B cell (primary cell): Measurements from ENCODE around the gene PLXNA1. TPM values are rescaled to one million over a fixed set of nuclear protein-coding genes. Genes with fewer than 3 reads are reported as not detected.

ENCODE experiments used
- ATAC-seq: fragments of 200-7000 bp; cut with Tn5 transposase; one replicate; pipeline ENCODE4 v1.10.0; 2021; ENCODE audit warnings: low read depth, mild to moderate bottlenecking, moderate number of reproducible peaks, moderate library complexity
- CTCF ChIA-PET: fragments of 350-600 bp; sonication (Branson Sonifier 250); formaldehyde crosslinking; loops from one replicate; lab custom pipeline; 2021; ENCODE audit warnings: antibody characterized with exemption, inconsistent platforms; lab: Charles Lee
- POLR2A ChIA-PET: fragments of 350-600 bp; sonication (Branson Sonifier 250); formaldehyde crosslinking; loops from one replicate; lab custom pipeline; 2021; ENCODE audit warnings: antibody characterized with exemption; lab: Charles Lee
- DNase-seq: peaks from one replicate; pipeline ENCODE4 v3.0.0; 2013
- H2AFZ ChIP-seq: 2 replicates; pipeline ENCODE4 v1.6.1; 2012; ENCODE audit warnings: mild to moderate bottlenecking, low read depth, low read length; ENCODE audit not compliant: insufficient read depth, poor library complexity, severe bottlenecking
- H3K27ac ChIP-seq, 2 donors: 1 replicate in 1 of 2; 2 replicates in 1 of 2; pipeline ENCODE4 v1.5.1; 2012 to 2013; ENCODE audit warnings: low read length in 2 of 2, mild to moderate bottlenecking in 2 of 2, moderate library complexity in 1 of 2
- H3K27me3 ChIP-seq, 4 experiments: fragments of 200-600 bp in 1 of 4; sonication (generic) in 1 of 4; replicated peaks in 1 of 4; 1 replicate in 2 of 4; 2 replicates in 2 of 4; pipeline versions ENCODE4 v1.6.1 to v1.7.0; 2013 to 2016; ENCODE audit warnings: low read length in 3 of 4, mild to moderate bottlenecking in 2 of 4, mixed read lengths in 1 of 4, moderate library complexity in 1 of 4; ENCODE audit not compliant: insufficient read depth in 4 of 4, control insufficient read depth in 3 of 4; ENCODE audit errors: control extremely low read depth in 1 of 4
- H3K36me3 ChIP-seq, 2 experiments: replicated peaks in 1 of 2; 1 replicate in 1 of 2; 2 replicates in 1 of 2; pipeline versions ENCODE4 v1.6.1 to v1.7.1; 2013; ENCODE audit warnings: low read length in 1 of 2; ENCODE audit not compliant: insufficient read depth in 2 of 2, control insufficient read depth in 1 of 2; ENCODE audit errors: control extremely low read depth in 1 of 2, extremely low read depth in 1 of 2
- H3K4me1 ChIP-seq, 2 donors: fragments of 200-600 bp in 1 of 2; sonication (generic) in 1 of 2; 1 replicate in 1 of 2; 2 replicates in 1 of 2; pipeline versions ENCODE4 v1.5.1 to v1.6.1; 2013 to 2017; ENCODE audit warnings: low read length in 2 of 2; ENCODE audit not compliant: control insufficient read depth in 2 of 2, insufficient read depth in 2 of 2
- H3K4me2 ChIP-seq: replicated peaks from 2 replicates; pipeline ENCODE3; 2012; ENCODE audit warnings: mild to moderate bottlenecking, low read depth, low read length; ENCODE audit not compliant: poor library complexity, severe bottlenecking
- H3K4me3 ChIP-seq, 5 experiments: fragments of 200-600 bp in 1 of 5; sonication (generic) in 1 of 5; 1 replicate in 3 of 5; 2 replicates in 2 of 5; pipeline versions ENCODE4 v1.5.1 to v1.7.0; 2011 to 2016; ENCODE audit warnings: low read length in 4 of 5, mild to moderate bottlenecking in 4 of 5, low read depth in 2 of 5, control low read depth in 1 of 5, moderate library complexity in 1 of 5; ENCODE audit not compliant: insufficient read depth in 1 of 5; ENCODE audit errors: control extremely low read depth in 1 of 5, extremely low read depth in 1 of 5
- H3K79me2 ChIP-seq: fragments of 200-600 bp; sonication (generic); one replicate; pipeline ENCODE4 v1.6.0; 2016; ENCODE audit warnings: low read length; ENCODE audit not compliant: control insufficient read depth, insufficient read depth
- H3K9ac ChIP-seq: fragments of 200-600 bp; sonication (generic); 2 replicates; pipeline ENCODE4 v1.6.1; 2017; ENCODE audit warnings: mild to moderate bottlenecking, low read length, moderate library complexity
- H3K9me3 ChIP-seq, 3 donors: one replicate each; pipeline versions ENCODE4 v1.6.1 to v1.7.1; 2013; ENCODE audit warnings: low read length in 2 of 3; ENCODE audit not compliant: control insufficient read depth in 2 of 3, insufficient read depth in 1 of 3; ENCODE audit errors: control extremely low read depth in 1 of 3
- H4K20me1 ChIP-seq: 2 replicates; pipeline ENCODE4 v1.6.0; 2012; ENCODE audit warnings: mild to moderate bottlenecking, low read length; ENCODE audit not compliant: insufficient read depth, control insufficient read depth, poor library complexity, severe bottlenecking
- H3K27ac Mint-ChIP-seq: one replicate; pipeline ENCODE4 v1.8.0; 2021; ENCODE audit warnings: mixed read lengths
- H3K27me3 Mint-ChIP-seq: one replicate; pipeline ENCODE4 v1.8.0; 2021; ENCODE audit warnings: mixed read lengths
- H3K4me1 Mint-ChIP-seq: one replicate; pipeline ENCODE4 v1.8.0; 2021; ENCODE audit warnings: mixed read lengths
- H3K4me3 Mint-ChIP-seq: one replicate; pipeline ENCODE4 v1.8.0; 2021; ENCODE audit warnings: mixed read lengths
- H3K9me3 Mint-ChIP-seq: one replicate; pipeline ENCODE4 v1.8.0; 2022; ENCODE audit warnings: mixed read lengths; ENCODE audit not compliant: insufficient read depth
- EZH2 ChIP-seq: IDR thresholded peaks from 2 replicates; pipeline ENCODE4 v1.6.1; 2012; ENCODE audit warnings: borderline replicate concordance, low read depth, mild to moderate bottlenecking, moderate library complexity, low read length; ENCODE audit not compliant: insufficient read depth, poor library complexity, severe bottlenecking
- WGBS: methylation state at CpG from one replicate; pipeline ENCODE4 v1.1.5; 2013; ENCODE audit warnings: missing lambda C conversion rate; ENCODE audit not compliant: insufficient coverage; 5-methylcytosine and 5-hydroxymethylcytosine counted together
- intact Hi-C: fragments of 100-400 bp; cut with micrococcal nuclease; formaldehyde crosslinking; loops from one replicate; pipeline ENCODE4 v1.10.0; 2022
- polyA plus RNA-seq: library from polyadenylated mRNA; depleted of rRNA; stranded (reverse); fragments of >200 nt; gene quantifications from 2 replicates; pipeline ENCODE4 v1.2.3, GENCODE V29; 2012
- total RNA-seq, 2 donors: library from RNA; stranded (reverse); fragments of 120-200 nt in 1 of 2; gene quantifications; 1 replicate in 1 of 2; 2 replicates in 1 of 2; pipeline versions ENCODE4 v1.2.3 to v1.2.4, GENCODE V29; 2013 to 2022
- TF ChIP-seq, protein P1 (sequence below): fragments of 200-600 bp; IDR thresholded peaks from one replicate; pipeline ENCODE4 v1.8.0; 2022; ENCODE audit warnings: antibody characterized with exemption, mild to moderate bottlenecking

The PLXNA1 gene
- total and polyA plus RNA-seq, 2 donors (not counting 1 experiment from before 2014, with no cell fraction given) = 6.7 to 22.3 TPM

DNA sequence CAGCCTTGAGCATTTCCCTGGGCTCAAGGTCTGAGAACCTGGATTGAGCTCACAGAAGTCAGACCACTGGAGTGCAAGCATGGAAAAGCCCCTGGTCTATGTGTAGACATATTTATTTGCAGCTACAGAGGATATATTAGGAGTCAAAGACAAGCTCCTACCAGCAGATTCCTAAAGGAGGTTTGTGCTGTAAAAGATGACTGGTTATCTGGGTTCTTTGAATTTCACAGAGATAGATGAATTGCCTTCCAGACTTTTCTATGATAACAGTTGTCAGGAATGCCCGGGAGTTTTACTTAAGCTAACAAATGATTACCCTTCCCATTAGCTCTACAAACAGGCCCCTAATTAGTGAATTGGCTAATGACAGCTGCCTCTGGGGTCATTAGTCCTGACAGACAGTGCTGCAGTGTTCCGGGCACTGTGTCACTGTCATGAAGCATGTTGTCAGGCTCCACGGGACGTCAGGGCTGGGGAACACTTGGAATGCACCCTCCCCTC lies 48.8 kb upstream of the PLXNA1 start:
- Histone ChIP-seq H3K9ac (no peak overlapping the region), H3K9me3 (no peaks in the 10 kb centered on the region), H3K27ac (no peak overlapping the region), H3K4me1 (no peaks in the 10 kb centered on the region), H2AFZ (no peak overlapping the region), H3K4me2 (no peak overlapping the region), H3K4me3 (no peak overlapping the region), H4K20me1 (no peaks in the 10 kb centered on the region), H3K79me2 (no peaks in the 10 kb centered on the region), H3K27me3 (no peaks in the 10 kb centered on the region), H3K36me3 (no peaks in the 10 kb centered on the region)
- WGBS = no CpG with 5 or more reads among the region's 4 CpGs
- TF ChIP-seq, protein P1, sequence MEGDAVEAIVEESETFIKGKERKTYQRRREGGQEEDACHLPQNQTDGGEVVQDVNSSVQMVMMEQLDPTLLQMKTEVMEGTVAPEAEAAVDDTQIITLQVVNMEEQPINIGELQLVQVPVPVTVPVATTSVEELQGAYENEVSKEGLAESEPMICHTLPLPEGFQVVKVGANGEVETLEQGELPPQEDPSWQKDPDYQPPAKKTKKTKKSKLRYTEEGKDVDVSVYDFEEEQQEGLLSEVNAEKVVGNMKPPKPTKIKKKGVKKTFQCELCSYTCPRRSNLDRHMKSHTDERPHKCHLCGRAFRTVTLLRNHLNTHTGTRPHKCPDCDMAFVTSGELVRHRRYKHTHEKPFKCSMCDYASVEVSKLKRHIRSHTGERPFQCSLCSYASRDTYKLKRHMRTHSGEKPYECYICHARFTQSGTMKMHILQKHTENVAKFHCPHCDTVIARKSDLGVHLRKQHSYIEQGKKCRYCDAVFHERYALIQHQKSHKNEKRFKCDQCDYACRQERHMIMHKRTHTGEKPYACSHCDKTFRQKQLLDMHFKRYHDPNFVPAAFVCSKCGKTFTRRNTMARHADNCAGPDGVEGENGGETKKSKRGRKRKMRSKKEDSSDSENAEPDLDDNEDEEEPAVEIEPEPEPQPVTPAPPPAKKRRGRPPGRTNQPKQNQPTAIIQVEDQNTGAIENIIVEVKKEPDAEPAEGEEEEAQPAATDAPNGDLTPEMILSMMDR = no peak
- no peak for TF ChIP-seq EZH2
- Mint-ChIP-seq H3K27ac (no peak overlapping the region), H3K4me3 (no peak overlapping the region), H3K9me3 (no peaks in the 10 kb centered on the region), H3K27me3 (peaks cover 2% of the 10 kb centered on the region), H3K4me1 (no peaks in the 10 kb centered on the region)
- ChIA-PET CTCF (no interaction called here), POLR2A (interaction anchor here (0.5 kb wide), 1 partner anchor 602 kb away, joined by 4 read pairs; no protein-coding TSS in a partner anchor)
- no peak for DNase-seq
- intact Hi-C loops = no loop called here
- ATAC-seq = no peak

DNA sequence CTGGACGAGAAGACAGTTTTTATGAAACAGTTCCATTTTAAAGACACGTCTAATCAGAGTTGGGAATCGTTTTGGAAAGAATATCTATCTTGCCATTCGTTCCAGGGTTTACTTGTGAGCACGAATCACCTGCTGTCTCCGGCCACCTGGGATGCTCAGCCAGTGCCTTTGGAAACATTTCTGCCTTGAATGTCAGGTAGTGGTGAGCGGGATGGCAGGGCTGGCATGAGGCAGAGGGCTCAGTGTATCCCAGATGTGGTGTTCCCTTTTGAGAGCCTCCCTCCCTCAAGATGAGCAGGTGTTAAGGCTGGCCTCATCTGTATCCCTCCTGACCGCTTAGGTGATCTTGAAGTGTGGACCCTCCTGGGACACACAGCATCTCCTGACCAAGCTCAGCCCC lies 47.9 kb upstream of the PLXNA1 start:
- CTCF ChIA-PET = no interaction called here
- Histone ChIP-seq H3K4me3 (no peak overlapping the region), H3K9me3 (no peaks in the 10 kb centered on the region), H3K9ac (no peak overlapping the region), H3K4me2 (no peak overlapping the region), H3K79me2 (no peaks in the 10 kb centered on the region), H3K27me3 (no peaks in the 10 kb centered on the region), H3K4me1 (no peaks in the 10 kb centered on the region), H3K36me3 (no peaks in the 10 kb centered on the region), H3K27ac (no peak overlapping the region), H2AFZ (no peak overlapping the region), H4K20me1 (no peaks in the 10 kb centered on the region)
- no peak for ATAC-seq
- TF ChIP-seq EZH2 = no peak
- TF ChIP-seq, protein P1 = no peak
- no peak overlapping the region for H3K27ac Mint-ChIP-seq
- H3K9me3 Mint-ChIP-seq = no peaks in the 10 kb centered on the region
- intact Hi-C loops = no loop called here
- H3K27me3 Mint-ChIP-seq = no peaks in the 10 kb centered on the region
- POLR2A ChIA-PET = no interaction called here
- H3K4me3 Mint-ChIP-seq = no peak overlapping the region
- DNase-seq = no peak
- H3K4me1 Mint-ChIP-seq = no peaks in the 10 kb centered on the region
- 98% methylated on average over 8 of the region's 8 CpGs for WGBS
